HUES48 (cell line): ENCODE data around the gene UGT1A8.
"Not testable (repeated sequence)": the region's sequence is repeated elsewhere in the genome, so short reads cannot be mapped to it uniquely, and the experiment has no call there.

Source experiments
- H3K27ac ChIP-seq: one replicate; pipeline ENCODE4 v1.7.0; 2013; ENCODE audit warnings: low read depth, low read length, inconsistent platforms
- H3K27me3 ChIP-seq: 2 replicates; pipeline ENCODE4 v1.6.1; 2013; ENCODE audit warnings: mild to moderate bottlenecking, low read length; ENCODE audit not compliant: control insufficient read depth, insufficient read depth
- H3K36me3 ChIP-seq: 2 replicates; pipeline ENCODE4 v1.6.1; 2013; ENCODE audit warnings: low read length; ENCODE audit not compliant: control insufficient read depth, insufficient read depth
- H3K4me1 ChIP-seq: 2 replicates; pipeline ENCODE4 v1.6.1; 2013; ENCODE audit warnings: mild to moderate bottlenecking, low read length; ENCODE audit not compliant: control insufficient read depth, insufficient read depth
- H3K4me3 ChIP-seq: 2 replicates; pipeline ENCODE4 v1.5.1; 2013; ENCODE audit warnings: mild to moderate bottlenecking, low read depth, low read length
- H3K9ac ChIP-seq: 2 replicates; pipeline ENCODE4 v1.6.1; 2013; ENCODE audit warnings: mild to moderate bottlenecking, low read depth, low read length, moderate library complexity
- H3K9me3 ChIP-seq: 2 replicates; pipeline ENCODE4 v1.6.1; 2013; ENCODE audit warnings: low read length; ENCODE audit not compliant: control insufficient read depth, insufficient read depth

Gene UGT1A8

GRCh38 chr2:233617476-233617875 lies at the start of gene UGT1A8:
Gene UGT1A8, plus strand, starts transcription at chr2:233617633. Its CDS starts 75 bp downstream, at chr2:233617708.
- not testable (repeated sequence) for H3K4me3 ChIP-seq, H3K9me3 ChIP-seq, H3K36me3 ChIP-seq, H3K9ac ChIP-seq, H3K27ac ChIP-seq, H3K27me3 ChIP-seq, H3K4me1 ChIP-seq

GRCh38 chr2:233571001-233571400 lies 46.4 kb upstream of the UGT1A8 start:
- Histone ChIP-seq H3K27ac (no peak overlapping the region), H3K9me3 (no peaks in the 10 kb centered on the region), H3K4me1 (no peaks in the 10 kb centered on the region), H3K36me3 (no peaks in the 10 kb centered on the region), H3K27me3 (no peaks in the 10 kb centered on the region), H3K9ac (no peak overlapping the region), H3K4me3 (no peak overlapping the region)

- H3K4me1 ChIP-seq, result no peaks in the 10 kb centered on the region
- no peaks in the 10 kb centered on the region for H3K9me3 ChIP-seq
These were observed 46.0 kb upstream of the UGT1A8 start for GRCh38 chr2:233571462-233571861.

GRCh38 chr2:233572468-233572867 lies 45.0 kb upstream of the UGT1A8 start:
- no peak overlapping the region for H3K4me3 ChIP-seq
- no peak overlapping the region for H3K9ac ChIP-seq
- H3K4me1 ChIP-seq, result no peaks in the 10 kb centered on the region
- H3K9me3 ChIP-seq, result no peaks in the 10 kb centered on the region
- H3K27ac ChIP-seq, result no peak overlapping the region
- H3K27me3 ChIP-seq, result no peaks in the 10 kb centered on the region
- H3K36me3 ChIP-seq, result no peaks in the 10 kb centered on the region

More at GRCh38 chr2:233571462-233571861, 46.0 kb upstream of the UGT1A8 start:
- Histone ChIP-seq H3K9ac (no peak overlapping the region), H3K27ac (no peak overlapping the region), H3K36me3 (no peaks in the 10 kb centered on the region), H3K27me3 (no peaks in the 10 kb centered on the region), H3K4me3 (no peak overlapping the region)

DNA sequence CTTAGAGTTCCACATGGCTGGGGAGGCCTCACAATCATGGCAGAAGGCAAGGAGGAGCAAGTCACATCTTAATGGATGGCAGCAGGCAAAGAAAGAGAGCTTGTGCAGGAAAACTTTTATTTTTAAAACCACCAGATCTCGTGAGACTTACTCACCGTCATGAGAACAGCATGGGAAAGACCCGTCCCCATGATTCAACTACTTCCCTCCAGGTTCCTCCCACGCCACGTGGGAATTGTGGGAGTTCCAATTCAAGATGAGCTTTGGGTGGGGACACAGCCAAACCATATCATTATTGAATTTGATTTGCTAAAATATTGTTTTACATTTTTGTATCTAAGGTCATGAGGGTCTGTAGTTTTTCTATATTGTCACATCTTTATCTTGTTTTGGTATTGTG lies 40.1 kb upstream of the UGT1A8 start:
- not testable (repeated sequence) for H3K9me3 ChIP-seq, H3K27me3 ChIP-seq, H3K4me1 ChIP-seq, H3K36me3 ChIP-seq, H3K4me3 ChIP-seq, H3K27ac ChIP-seq, H3K9ac ChIP-seq

- H3K4me1 ChIP-seq, H3K27me3 ChIP-seq, H3K4me3 ChIP-seq, H3K36me3 ChIP-seq, H3K9me3 ChIP-seq, H3K27ac ChIP-seq, H3K9ac ChIP-seq: not testable (repeated sequence)
These were observed 34.0 kb upstream of the UGT1A8 start for GRCh38 chr2:233583217-233583965.

GRCh38 chr2:233584210-233584609 lies 33.2 kb upstream of the UGT1A8 start:
- H3K9ac ChIP-seq, result no peak overlapping the region
- no peaks in the 10 kb centered on the region for H3K4me1 ChIP-seq
- no peaks in the 10 kb centered on the region for H3K27me3 ChIP-seq
- H3K36me3 ChIP-seq, result no peaks in the 10 kb centered on the region
- H3K4me3 ChIP-seq, result no peak overlapping the region
- 0 out of 2 replicates have a peak, but pooled peaks cover 6% of the 10 kb centered on the region for H3K9me3 ChIP-seq
- no peak overlapping the region for H3K27ac ChIP-seq

- Histone ChIP-seq H3K36me3 (no peaks in the 10 kb centered on the region), H3K4me1 (no peaks in the 10 kb centered on the region), H3K27me3 (no peaks in the 10 kb centered on the region), H3K27ac (no peak overlapping the region), H3K4me3 (no peak overlapping the region), H3K9me3 (0 out of 2 replicates have a peak, but pooled peaks cover 6% of the 10 kb centered on the region), H3K9ac (no peak overlapping the region)
These were observed 29.0 kb upstream of the UGT1A8 start for GRCh38 chr2:233588400-233588799.

DNA sequence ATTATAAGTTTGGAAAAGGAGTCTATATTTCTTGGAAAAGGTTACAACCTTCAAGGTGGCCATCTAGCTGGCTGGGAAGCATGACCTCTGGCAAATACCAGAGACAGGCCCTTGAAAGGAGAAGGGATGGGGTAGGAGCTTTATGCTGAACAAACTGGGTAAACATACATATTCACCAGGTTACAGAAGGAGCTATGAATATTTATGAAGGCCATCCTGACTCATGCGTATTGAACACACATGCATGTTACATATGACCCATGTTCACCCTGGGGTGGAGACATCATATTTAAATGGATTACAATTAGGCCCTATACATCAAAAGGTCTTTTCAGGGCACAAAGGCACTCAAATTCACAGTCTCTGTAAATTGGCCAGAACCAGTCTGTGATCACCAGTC lies 24.7 kb upstream of the UGT1A8 start:
- H3K4me3 ChIP-seq, H3K9ac ChIP-seq, H3K36me3 ChIP-seq, H3K9me3 ChIP-seq, H3K27ac ChIP-seq, H3K27me3 ChIP-seq, H3K4me1 ChIP-seq: not testable (repeated sequence)

DNA sequence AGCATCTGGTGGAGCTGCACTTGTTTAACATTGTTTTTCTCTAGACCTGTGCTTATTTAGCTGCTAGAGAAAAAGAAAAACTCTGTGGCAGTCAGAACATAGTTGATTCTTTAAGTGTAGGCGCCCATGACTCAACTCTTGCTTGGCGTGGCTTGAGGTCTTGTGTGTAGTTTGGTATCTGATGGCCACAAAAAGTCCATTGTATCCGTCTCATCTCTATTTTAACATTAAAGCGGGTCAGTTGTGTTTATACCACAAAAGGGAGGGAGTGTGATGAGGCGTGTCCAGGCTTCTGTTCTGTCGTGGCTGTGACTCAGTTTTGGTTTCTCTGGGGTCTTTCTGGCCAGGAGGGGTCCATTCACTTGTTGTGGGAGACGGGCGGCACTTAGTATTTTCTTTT lies 24.2 kb upstream of the UGT1A8 start:
- H3K36me3 ChIP-seq, result no peaks in the 10 kb centered on the region
- no peak overlapping the region for H3K9ac ChIP-seq
- H3K9me3 ChIP-seq, result no peaks in the 10 kb centered on the region
- H3K27me3 ChIP-seq, result no peaks in the 10 kb centered on the region
- H3K4me1 ChIP-seq, result no peaks in the 10 kb centered on the region
- H3K27ac ChIP-seq, result no peak overlapping the region
- no peak overlapping the region for H3K4me3 ChIP-seq

DNA sequence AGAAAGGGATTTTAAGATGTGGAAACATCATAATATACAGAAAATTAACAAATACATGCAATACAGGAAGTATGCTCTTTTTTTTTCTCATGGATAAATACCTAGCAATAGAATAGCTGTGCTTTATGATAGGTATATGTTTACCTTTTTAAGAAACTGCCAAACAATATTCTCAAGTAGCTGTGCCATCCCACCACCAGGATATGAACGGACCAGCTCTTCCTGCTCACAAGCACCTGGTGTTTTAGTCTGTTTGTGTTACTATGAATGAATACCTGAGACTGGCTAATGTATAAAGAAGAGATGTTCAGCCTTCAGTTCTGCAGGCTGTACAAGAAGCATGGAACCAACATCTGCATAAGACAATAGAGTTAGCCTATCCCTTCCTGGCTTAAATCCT lies 19.9 kb upstream of the UGT1A8 start:
- Histone ChIP-seq H3K36me3 (no peaks in the 10 kb centered on the region), H3K9me3 (no peaks in the 10 kb centered on the region), H3K9ac (no peak overlapping the region)

More for the DNA sequence above, 19.9 kb upstream of the UGT1A8 start:
- Histone ChIP-seq H3K27me3 (no peaks in the 10 kb centered on the region), H3K4me3 (no peak overlapping the region), H3K4me1 (no peaks in the 10 kb centered on the region), H3K27ac (no peak overlapping the region)
